Measurements from ENCODE around the gene EMC7.
A peak's percentile ranks its signal among the peaks of the same experiment; 100 is the strongest.
"Not testable (repeated sequence)": the region's sequence is repeated elsewhere in the genome, so short reads cannot be mapped to it uniquely, and the experiment has no call there.

The EMC7 gene

GRCh38 chr15:34084086-34084485 lies 17.6 kb downstream of the EMC7 start:
- no peak for DNase-seq (ENCODE audit: low read depth)

- no peak for DNase-seq (ENCODE audit: low read depth)
These were observed 21.8 kb downstream of the EMC7 start for GRCh38 chr15:34079904-34080303.

GRCh38 chr15:34078900-34079299 lies 22.8 kb downstream of the EMC7 start:
- DNase-seq (ENCODE audit: low read depth): no peak

- DNase-seq (ENCODE audit: low read depth): no peak
These were observed 24.9 kb downstream of the EMC7 start for GRCh38 chr15:34076785-34077184.

- DNase-seq (ENCODE audit: low read depth): no peak
These were observed 31.7 kb downstream of the EMC7 start for GRCh38 chr15:34070003-34070402.

GRCh38 chr15:34065941-34066340 lies 35.7 kb downstream of the EMC7 start:
- DNase-seq (ENCODE audit: low read depth): no peak

- no peak for DNase-seq (ENCODE audit: low read depth)
These were observed 36.4 kb downstream of the EMC7 start for GRCh38 chr15:34065261-34065660.

- DNase-seq (ENCODE audit: low read depth): no peak
These were observed 37.2 kb downstream of the EMC7 start for GRCh38 chr15:34064438-34064837.

- no peak for DNase-seq (ENCODE audit: low read depth)
These were observed 41.7 kb downstream of the EMC7 start for GRCh38 chr15:34059946-34060345.

GRCh38 chr15:34059476-34059875 lies 42.2 kb downstream of the EMC7 start:
- DNase-seq (ENCODE audit: low read depth): no peak

- no peak for DNase-seq (ENCODE audit: low read depth)
These were observed 44.8 kb downstream of the EMC7 start for GRCh38 chr15:34056911-34057310.

- no peak for DNase-seq (ENCODE audit: low read depth)
These were observed 45.6 kb downstream of the EMC7 start for GRCh38 chr15:34055868-34056595.

GRCh38 chr15:34054081-34054707 lies 47.5 kb downstream of the EMC7 start:
- DNase-seq (ENCODE audit: low read depth): no peak

- DNase-seq (ENCODE audit: low read depth): not testable (repeated sequence)
These were observed 51.3 kb downstream of the EMC7 start for GRCh38 chr15:34050385-34050784.

- DNase-seq (ENCODE audit: low read depth): no peak
These were observed 52.5 kb downstream of the EMC7 start for GRCh38 chr15:34049112-34049511.

- DNase-seq (ENCODE audit: low read depth): no peak
These were observed 53.5 kb downstream of the EMC7 start for GRCh38 chr15:34047893-34048775.

GRCh38 chr15:34046471-34047145 lies 55.1 kb downstream of the EMC7 start:
- DNase-seq (ENCODE audit: low read depth): no peak

- no peak for DNase-seq (ENCODE audit: low read depth)
These were observed 57.8 kb downstream of the EMC7 start for GRCh38 chr15:34043813-34044212.

GRCh38 chr15:34043391-34043790 lies 58.3 kb downstream of the EMC7 start:
- no peak for DNase-seq (ENCODE audit: low read depth)

- DNase-seq (ENCODE audit: low read depth): no peak
These were observed 61.9 kb downstream of the EMC7 start for GRCh38 chr15:34039790-34040113.

- DNase-seq (ENCODE audit: low read depth): peak; percentile 14
These were observed 62.5 kb downstream of the EMC7 start, which contains the start of gene AVEN for GRCh38 chr15:34038871-34039789. AVEN (minus strand) TSS chr15:34039204; CDS start chr15:34039046, 158 bp downstream.
